NCI-H526 treated with DMSO at 0.1 percent for 48 hours (cell line): Measurements from ENCODE around the gene COL3A1.

Source experiments
- DNase-seq: peaks from one replicate; lab custom pipeline; 2025; lab: John Stamatoyannopoulos, UW

Gene COL3A1

DNA sequence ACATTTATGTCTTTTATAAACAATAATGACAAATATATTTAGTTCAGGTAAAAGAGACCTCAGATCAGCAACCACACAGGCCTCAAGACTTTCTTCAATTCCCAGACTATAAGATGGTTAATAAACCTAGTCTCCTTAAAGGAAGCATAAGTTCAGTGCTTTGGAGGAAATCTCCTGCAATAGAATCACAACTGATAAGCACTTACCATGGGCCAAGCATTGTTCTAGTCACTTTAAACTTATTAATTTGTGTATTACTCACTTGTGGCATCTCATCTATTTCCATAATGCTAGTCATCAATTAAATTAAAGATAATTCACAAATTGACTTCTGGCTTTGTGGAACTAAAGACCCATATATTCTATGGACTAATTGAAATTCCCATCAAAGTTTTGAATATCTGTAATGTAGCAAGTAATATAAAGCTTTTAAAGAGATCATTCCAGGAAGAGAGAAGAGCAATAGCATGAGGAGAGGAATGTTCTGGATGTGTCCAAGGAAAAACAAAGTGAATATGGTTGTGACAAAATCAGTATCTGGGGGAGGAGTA lies 42.2 kb downstream of the COL3A1 start:
- no peak for DNase-seq

DNA sequence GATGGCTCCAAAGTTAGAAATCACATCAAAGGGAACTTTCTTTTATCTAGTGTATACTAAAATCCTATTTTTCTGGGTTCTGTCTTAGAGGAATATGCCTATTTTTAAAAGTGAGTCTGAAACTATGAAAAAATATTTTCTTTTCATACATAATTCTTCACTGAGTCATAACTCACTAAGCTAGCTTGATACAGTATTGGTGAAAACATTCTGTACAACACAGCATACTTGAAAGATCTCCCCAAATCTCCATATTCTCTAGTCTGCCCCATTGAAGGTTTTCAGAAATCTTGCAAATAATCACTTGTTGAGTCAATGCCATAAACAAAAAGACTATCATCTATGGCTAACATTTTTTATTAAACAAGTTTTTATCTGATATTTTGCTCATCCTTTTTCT lies 44.5 kb downstream of the COL3A1 start:
- DNase-seq: no peak

GRCh38 chr2:189020179-189020578 lies 46.0 kb downstream of the COL3A1 start:
- no peak for DNase-seq

DNA sequence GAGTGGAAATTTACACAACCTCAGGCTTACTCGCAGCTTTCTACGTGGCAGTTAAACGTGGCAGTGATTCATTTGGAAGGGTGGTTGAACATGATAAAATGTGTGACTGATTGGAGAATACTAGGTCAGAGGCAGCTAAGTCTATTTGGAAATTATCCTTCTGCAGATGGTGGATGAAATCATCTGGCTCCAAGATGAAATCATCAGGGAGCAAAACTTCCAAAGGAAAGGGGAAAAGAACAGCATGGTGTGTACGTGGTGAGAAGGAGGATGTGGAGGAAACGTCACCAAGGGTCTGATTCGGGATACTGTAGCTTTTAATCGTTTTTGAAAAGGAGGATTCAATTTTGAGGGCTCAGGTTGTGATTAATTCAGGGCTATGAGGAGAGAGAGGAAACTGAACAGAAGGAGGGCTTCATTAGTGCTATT lies 47.9 kb downstream of the COL3A1 start:
- DNase-seq: no peak

DNA sequence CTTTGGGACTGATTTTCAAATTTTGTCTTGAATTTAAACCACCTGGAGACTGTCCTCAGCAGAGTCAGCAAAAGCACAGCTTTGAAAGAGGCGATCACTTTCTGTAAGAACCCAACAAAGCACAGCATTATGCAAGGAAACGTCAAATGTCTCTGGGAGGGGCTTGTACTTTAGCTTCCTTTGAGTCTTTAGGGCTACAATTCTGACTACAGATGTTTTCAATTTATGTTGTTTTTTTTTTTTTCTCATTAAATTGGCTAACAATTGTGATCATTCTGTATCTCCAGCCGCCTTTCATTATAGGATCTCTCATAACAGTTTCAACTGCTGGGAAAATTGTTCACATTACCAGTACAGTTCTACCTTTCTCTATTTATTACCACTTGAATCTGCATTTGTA lies 48.3 kb downstream of the COL3A1 start:
- DNase-seq: no peak

DNA sequence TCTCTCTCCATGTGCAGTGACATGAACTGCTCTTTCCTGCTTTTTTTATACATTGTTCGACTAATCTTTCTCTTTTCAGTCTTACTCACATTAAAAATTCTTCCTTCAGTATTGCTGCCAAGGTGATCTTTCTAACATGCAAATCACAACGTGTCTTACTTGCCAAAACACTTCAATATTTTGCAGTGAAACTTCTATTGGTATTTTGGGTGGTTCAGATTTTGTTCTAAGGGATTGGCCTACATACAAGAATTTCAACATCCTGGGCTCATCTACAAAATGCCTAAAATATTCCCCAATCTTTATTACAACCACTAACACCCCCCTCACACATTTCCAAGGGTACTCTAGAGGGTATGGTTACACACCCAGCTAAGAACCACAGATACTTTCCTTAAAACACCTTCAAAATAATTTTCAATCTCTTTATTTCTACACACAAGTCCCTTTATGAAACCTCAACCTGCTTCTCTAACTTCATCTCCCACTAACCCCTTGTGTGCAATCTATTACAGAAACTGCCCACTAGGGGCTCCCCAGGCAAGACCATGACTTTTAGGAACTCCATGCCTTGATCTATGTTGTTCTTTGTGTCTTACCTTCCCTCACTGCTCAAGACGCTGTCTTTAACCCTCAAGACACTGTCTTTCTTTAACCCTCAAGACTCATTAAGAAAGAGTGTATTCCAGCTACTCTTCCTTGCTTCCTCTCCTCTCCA lies 50.9 kb downstream of the COL3A1 start:
- no peak for DNase-seq

- no peak for DNase-seq
Measured at GRCh38 chr2:189037518-189037917, 63.3 kb downstream of the COL3A1 start.

GRCh38 chr2:189045836-189046235 lies 71.7 kb downstream of the COL3A1 start:
- DNase-seq: no peak

DNA sequence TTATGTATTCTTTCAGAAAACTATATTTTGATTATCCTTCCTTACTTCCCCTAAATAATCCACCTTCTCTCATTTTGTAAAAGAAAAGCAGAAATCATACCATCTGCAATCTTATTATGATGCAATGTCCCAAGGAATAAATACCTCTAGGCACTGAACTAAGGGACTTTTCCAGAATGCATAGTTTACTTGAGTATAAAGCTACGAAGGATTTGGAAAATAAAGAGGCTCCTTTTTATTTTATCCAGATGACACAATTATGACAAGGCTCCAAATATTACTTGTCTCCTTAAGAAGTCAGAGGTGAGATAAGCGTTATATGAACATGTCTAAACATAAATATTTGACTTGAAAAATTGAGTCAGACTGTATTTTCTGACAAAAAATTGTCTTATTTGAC lies 72.1 kb downstream of the COL3A1 start:
- DNase-seq: no peak

DNA sequence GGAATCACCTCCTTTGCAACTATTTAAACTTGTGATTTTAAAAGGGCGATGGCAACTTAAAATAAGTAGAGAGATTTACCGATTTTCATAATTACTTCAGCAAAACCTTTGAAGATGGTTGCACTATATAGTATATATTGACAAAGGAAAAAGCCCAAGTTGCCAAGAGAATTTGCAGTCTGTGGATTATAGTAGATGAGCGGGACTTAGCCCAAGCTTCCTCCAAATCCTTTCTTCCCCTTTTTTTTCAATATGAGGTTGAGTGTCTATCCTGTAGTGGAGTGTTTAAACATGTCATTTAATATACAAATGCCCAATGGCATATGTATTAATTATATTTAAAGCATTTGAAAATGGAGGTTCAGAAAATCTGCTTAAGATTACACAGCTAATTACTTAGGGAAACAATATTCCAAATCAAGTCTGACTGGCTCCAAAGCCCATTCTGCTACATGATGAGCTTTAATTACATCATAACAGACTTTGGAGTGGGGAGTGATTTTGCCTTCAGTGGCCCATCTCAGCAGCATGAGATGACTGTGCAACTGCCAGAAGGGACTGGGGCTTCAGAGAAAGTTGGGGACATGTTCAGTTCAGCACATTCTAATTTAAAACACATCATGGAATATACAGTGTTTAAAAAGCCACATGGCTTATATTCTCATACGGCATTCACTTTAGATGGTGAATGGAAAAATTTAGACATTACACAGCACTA lies 73.2 kb downstream of the COL3A1 start:
- no peak for DNase-seq

GRCh38 chr2:189048189-189048588 lies 74.0 kb downstream of the COL3A1 start:
- no peak for DNase-seq

DNA sequence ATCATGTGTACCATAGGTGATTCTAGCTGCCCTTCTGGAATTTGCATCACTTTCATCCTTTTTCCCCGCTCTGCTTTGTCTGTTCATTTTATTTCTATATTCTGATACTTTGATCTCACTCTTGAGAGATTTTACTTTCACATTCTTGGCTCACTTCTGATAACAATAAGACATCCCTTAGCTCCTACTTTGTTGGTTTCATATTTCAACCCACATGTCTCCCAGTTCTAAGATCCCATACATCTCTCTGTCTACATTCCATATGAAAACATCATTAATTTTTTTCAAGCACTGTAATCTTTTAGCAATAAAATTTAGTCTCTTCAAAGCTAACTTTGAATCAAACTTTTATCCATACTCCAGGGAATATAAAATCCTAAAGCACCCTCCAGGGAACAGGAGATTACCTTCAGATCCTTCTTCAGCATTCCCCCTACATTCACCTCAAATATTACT lies 75.6 kb downstream of the COL3A1 start:
- DNase-seq: no peak

DNA sequence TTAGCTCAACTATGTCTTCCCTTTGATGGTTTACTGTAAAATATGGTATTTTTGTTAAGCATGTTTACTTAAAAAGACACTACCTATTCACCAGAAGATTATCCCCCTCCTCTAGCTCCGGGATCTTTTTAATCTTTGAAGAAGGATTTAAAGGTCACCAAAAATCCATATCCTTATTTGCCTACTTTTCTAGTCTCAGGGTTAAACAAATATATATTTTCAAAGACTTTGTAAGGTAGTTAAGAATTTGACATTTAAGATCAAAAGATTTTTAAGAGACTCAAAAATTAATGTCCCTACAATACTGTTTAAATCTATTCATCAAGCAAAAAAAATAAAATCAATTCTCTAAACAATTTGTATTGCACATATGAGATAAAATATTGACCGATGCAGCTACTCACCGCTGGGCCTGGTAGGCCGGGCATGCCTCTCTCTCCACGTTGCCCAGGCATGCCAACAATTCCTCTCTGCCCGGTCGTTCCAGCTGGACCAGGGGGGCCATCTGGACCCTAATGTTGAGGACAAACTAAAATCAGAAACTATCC lies 76.1 kb downstream of the COL3A1 start:
- no peak for DNase-seq

DNA sequence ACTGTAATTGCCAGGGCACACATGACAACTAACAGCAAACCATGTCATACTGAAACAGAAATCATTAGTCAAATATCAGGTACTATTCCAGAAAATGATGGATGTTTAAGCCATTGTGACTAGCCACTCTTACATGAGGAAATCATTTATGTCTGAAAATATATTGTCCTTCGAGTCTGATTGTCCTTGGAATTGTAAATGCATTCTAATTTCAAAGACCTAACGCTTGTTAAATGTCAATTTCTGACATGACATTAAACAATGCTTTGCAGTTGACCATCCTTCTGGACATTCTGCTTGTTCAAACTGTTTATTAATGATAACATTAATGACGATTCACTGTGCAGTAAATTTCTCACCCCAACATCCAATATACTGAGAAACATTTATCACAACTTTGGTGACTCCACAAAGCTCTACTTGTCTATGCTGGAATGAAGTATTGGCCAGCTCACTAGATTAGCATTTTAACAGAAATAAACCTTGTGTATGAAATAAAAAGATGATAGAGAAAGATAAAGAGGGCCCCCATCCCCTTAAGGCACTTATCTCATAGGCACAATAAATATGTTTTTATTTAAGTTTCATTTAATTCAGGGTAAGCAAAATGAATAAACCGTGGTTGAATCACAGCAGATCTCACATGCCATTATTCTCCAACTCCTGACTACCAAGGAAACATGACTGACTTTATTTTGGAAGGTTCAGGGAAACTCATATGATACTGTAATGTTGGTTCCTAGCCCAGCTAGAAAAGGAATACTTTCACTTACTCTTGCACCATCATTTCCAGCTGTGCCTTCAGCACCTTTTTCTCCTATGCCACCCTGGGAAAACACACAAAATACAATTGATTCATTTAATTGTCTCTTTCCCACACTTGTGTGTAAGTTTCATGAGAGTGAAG lies 82.3 kb downstream of the COL3A1 start:
- no peak for DNase-seq

GRCh38 chr2:189057316-189057715 lies 83.1 kb downstream of the COL3A1 start:
- DNase-seq: no peak

- no peak for DNase-seq
Measured at GRCh38 chr2:189060096-189060642, 86.0 kb downstream of the COL3A1 start.
